Endothelial cell of umbilical vein (primary cell): ENCODE measurements around the gene TLE1. TPM values are rescaled to one million over a fixed set of nuclear protein-coding genes. Genes with fewer than 3 reads are reported as not detected.

Experiments
- BruUV-seq: library from RNA; stranded (reverse); fragments of 400-500 nt; replicated peaks from 2 replicates; lab custom pipeline; 2021; lab: Mats Ljungman, UMichigan
- CTCF ChIA-PET: fragments of 300-600, 350-600 bp; sonication (Branson Sonifier 250); formaldehyde crosslinking; loops from one replicate; lab custom pipeline; 2021; ENCODE audit warnings: antibody characterized with exemption, inconsistent platforms; lab: Charles Lee
- POLR2A ChIA-PET: fragments of 300-600, 350-600 bp; sonication (Branson Sonifier 250); formaldehyde crosslinking; loops from one replicate; lab custom pipeline; 2021; ENCODE audit warnings: antibody characterized with exemption, inconsistent platforms; lab: Charles Lee
- DNase-seq: peaks from one replicate; pipeline ENCODE4 v3.0.0-alpha.2; 2011; ENCODE audit warnings: low read depth, low spot score
- FAIRE-seq: peaks from 2 replicates; lab custom pipeline; 2011; peaks lifted over from hg19 to GRCh38; lab: Jason Lieb, UNC
- H2AFZ ChIP-seq: 2 replicates; pipeline ENCODE4 v1.6.0; 2012; ENCODE audit warnings: low read depth, low read length, control low read depth, inconsistent platforms
- H3K27ac ChIP-seq: 2 replicates; pipeline ENCODE4 v1.5.1; 2011; ENCODE audit warnings: low read depth, mild to moderate bottlenecking, control low read depth, low read length, moderate library complexity; ENCODE audit not compliant: insufficient read depth
- H3K27me3 ChIP-seq, 2 experiments: 2 replicates each; pipeline versions ENCODE4 v1.6.0 to v1.6.1; 2011; ENCODE audit warnings: low read length in 2 of 2, mixed read lengths in 1 of 2; ENCODE audit not compliant: control insufficient read depth in 2 of 2, insufficient read depth in 2 of 2
- H3K36me3 ChIP-seq, 2 experiments: 2 replicates in 1 of 2; 3 replicates in 1 of 2; pipeline ENCODE4 v1.5.1; 2011; ENCODE audit warnings: low read length in 2 of 2, mild to moderate bottlenecking in 1 of 2, moderate library complexity in 1 of 2; ENCODE audit not compliant: control insufficient read depth in 2 of 2, insufficient read depth in 2 of 2; ENCODE audit errors: extremely low read depth in 1 of 2
- H3K4me1 ChIP-seq: 3 replicates; pipeline ENCODE4 v1.5.1; 2011; ENCODE audit warnings: mild to moderate bottlenecking, low read length; ENCODE audit not compliant: control insufficient read depth, insufficient read depth; ENCODE audit errors: extremely low read depth
- H3K4me2 ChIP-seq: 2 replicates; pipeline ENCODE4 v1.6.1; 2011; ENCODE audit warnings: low read length, control low read depth, mixed read lengths; ENCODE audit not compliant: insufficient read depth
- H3K4me3 ChIP-seq, 3 experiments: fragments of 200-600 bp in 1 of 3; sonication (generic), shearing (Covaris generic) in 1 of 3; replicated peaks in 1 of 3; 2 replicates each; pipeline ENCODE4 v1.5.1; 2011 to 2016; ENCODE audit warnings: control low read depth in 3 of 3, low read length in 3 of 3, mild to moderate bottlenecking in 2 of 3, inconsistent platforms in 1 of 3, low read depth in 1 of 3, moderate library complexity in 1 of 3; ENCODE audit not compliant: insufficient read depth in 1 of 3
- H3K79me2 ChIP-seq: 2 replicates; pipeline ENCODE4 v1.6.0; 2012; ENCODE audit warnings: low read length, inconsistent platforms; ENCODE audit not compliant: control insufficient read depth, insufficient read depth
- H3K9ac ChIP-seq: replicated peaks from 2 replicates; pipeline ENCODE3; 2011; ENCODE audit warnings: low read length, control low read depth; ENCODE audit not compliant: insufficient read depth; ENCODE audit errors: extremely low read depth
- H3K9me1 ChIP-seq: replicated peaks from 3 replicates; pipeline ENCODE4 v1.6.0; 2011; ENCODE audit warnings: mild to moderate bottlenecking, low read length; ENCODE audit not compliant: control insufficient read depth, insufficient read depth; ENCODE audit errors: extremely low read depth
- H3K9me3 ChIP-seq: replicated peaks from 2 replicates; pipeline ENCODE4 v1.5.1; 2012; ENCODE audit warnings: low read length, inconsistent platforms; ENCODE audit not compliant: control insufficient read depth, insufficient read depth
- H4K20me1 ChIP-seq: replicated peaks from 2 replicates; pipeline ENCODE3; 2011; ENCODE audit warnings: mild to moderate bottlenecking, low read length; ENCODE audit not compliant: control insufficient read depth, insufficient read depth; ENCODE audit errors: extremely low read depth
- CTCF ChIP-seq, 2 donors: IDR thresholded peaks; 1 replicate in 1 of 2; 2 replicates in 1 of 2; pipeline ENCODE4 v1.5.1; 2011; ENCODE audit warnings: low read length in 2 of 2, mild to moderate bottlenecking in 2 of 2, moderate library complexity in 2 of 2, control low read depth in 1 of 2, inconsistent platforms in 1 of 2, low read depth in 1 of 2; ENCODE audit not compliant: insufficient read depth in 1 of 2; ENCODE audit errors: extremely low read depth in 1 of 2
- EZH2 ChIP-seq: IDR thresholded peaks from 2 replicates; pipeline ENCODE4 v1.6.1; 2012; ENCODE audit warnings: borderline replicate concordance, low read depth, mild to moderate bottlenecking, moderate library complexity, low read length, inconsistent platforms; ENCODE audit not compliant: severe bottlenecking
- FOS ChIP-seq: IDR thresholded peaks from 2 replicates; pipeline ENCODE4 v1.6.1; 2011; ENCODE audit warnings: mild to moderate bottlenecking, low read length, moderate library complexity, borderline replicate concordance; ENCODE audit not compliant: insufficient read depth
- GATA2 ChIP-seq: IDR thresholded peaks from 2 replicates; pipeline ENCODE4 v1.7.0; 2011; ENCODE audit warnings: low read depth, mild to moderate bottlenecking, moderate library complexity, mixed read lengths, low read length; ENCODE audit not compliant: insufficient read length, insufficient read depth
- JUN ChIP-seq: IDR thresholded peaks from 2 replicates; pipeline ENCODE4 v1.6.1; 2011; ENCODE audit warnings: borderline replicate concordance, low read depth; ENCODE audit not compliant: insufficient read length, insufficient read depth
- MAX ChIP-seq: IDR thresholded peaks from 2 replicates; pipeline ENCODE4 v1.6.1; 2011; ENCODE audit not compliant: insufficient read depth, insufficient read length
- MYC ChIP-seq: IDR thresholded peaks from one replicate; pipeline ENCODE4 v1.6.1; 2011; ENCODE audit warnings: mild to moderate bottlenecking, low read depth, low read length
- POLR2A ChIP-seq: IDR thresholded peaks from 2 replicates; pipeline ENCODE4 v1.6.1; 2012; ENCODE audit warnings: low read depth, mild to moderate bottlenecking, control low read depth, low read length
- POLR2AphosphoS5 ChIP-seq: IDR thresholded peaks from 2 replicates; pipeline ENCODE4 v1.6.1; 2012; ENCODE audit warnings: low read depth, mild to moderate bottlenecking, control low read depth, low read length, moderate library complexity; ENCODE audit not compliant: insufficient read depth
- dilution Hi-C: fragments of 300-500 bp; cut with MboI; formaldehyde crosslinking; loops from one replicate; pipeline ENCODE4 v1.15.0; 2019; ENCODE audit warnings: low sequenced_read_pairs; ENCODE audit not compliant: extremely low pct_ligation_motif_present
- intact Hi-C: fragments of 100-400 bp; cut with micrococcal nuclease; formaldehyde crosslinking; loops from one replicate; pipeline ENCODE4 v1.10.0; 2022
- polyA plus RNA-seq, 4 experiments: library from polyadenylated mRNA; depleted of rRNA in 3 of 4; stranded (reverse) in 3 of 4; unstranded in 1 of 4; fragments of >200 nt; gene quantifications; 2 replicates each; pipeline versions ENCODE4 v1.2.1 to v1.2.3, GENCODE V29; 2011 to 2012; ENCODE audit warnings: missing spikeins in 1 of 4
- total RNA-seq: library from RNA; stranded (reverse); gene quantifications from 2 replicates; pipeline ENCODE4 v1.2.3, GENCODE V29; 2021

The TLE1 gene
- total and polyA plus RNA-seq, 2 donors (not counting 3 experiments of a cell fraction or from before 2014, with no cell fraction given): 55.0 to 58.2 TPM

- no peak overlapping the region for H3K27ac ChIP-seq
- no peaks in the 10 kb centered on the region for H3K4me1 ChIP-seq
- no peak overlapping the region for H3K4me2 ChIP-seq
- no peak for TF ChIP-seq GATA2
- no peak for TF ChIP-seq MYC
- no peak for TF ChIP-seq POLR2AphosphoS5
- TF ChIP-seq JUN: no peak
- TF ChIP-seq POLR2A: no peak
- no peak for TF ChIP-seq MAX
- no peak for TF ChIP-seq FOS
- no peak for TF ChIP-seq CTCF (IDR thresholded peaks at IDR 0.05; ENCODE audit: extremely low read depth in 1 of 2, insufficient read depth in 1 of 2, low read depth in 1 of 2, low read length in 2 of 2)
- no peak for TF ChIP-seq EZH2
- FAIRE-seq: no peak
- no peak overlapping the region for H3K4me3 ChIP-seq
- no peak overlapping the region for H3K9ac ChIP-seq
- ChIA-PET CTCF (interaction anchor here (0.9 to 1.3 kb wide), 3 partner anchors 13 to 143 kb away, joined by 3 to 6 read pairs (median 5); no protein-coding TSS in a partner anchor), POLR2A (no interaction called here)
- dilution Hi-C loops (no loop called here), intact Hi-C loops (no loop called here)
- no peak overlapping the region for H2AFZ ChIP-seq
- peaks cover 0 to 7% of the 10 kb centered on the region in 2 experiments for H3K36me3 ChIP-seq
- BruUV-seq: no TSS peak
- H3K9me3 ChIP-seq: no peaks in the 10 kb centered on the region
- no peak for DNase-seq
- peaks cover 39% of the 10 kb centered on the region for H3K79me2 ChIP-seq
- peaks cover 11% of the 10 kb centered on the region for H4K20me1 ChIP-seq
- no peaks in the 10 kb centered on the region for H3K9me1 ChIP-seq
- no peaks in the 10 kb centered on the region for H3K27me3 ChIP-seq
Measured at GRCh38 chr9:81666123-81666522, 23.2 kb downstream of the TLE1 start.
